Neutrophil (primary cell): ENCODE measurements around the gene SLC35D3.
"Not testable (repeated sequence)": the region's sequence is repeated elsewhere in the genome, so short reads cannot be mapped to it uniquely, and the experiment has no call there.

Source experiments
- H3K27ac ChIP-seq: fragments of 200-600 bp; sonication (generic); 2 replicates; pipeline ENCODE4 v1.5.1; 2016; ENCODE audit warnings: mild to moderate bottlenecking, moderate library complexity
- H3K27me3 ChIP-seq: fragments of 200-600 bp; sonication (generic); 2 replicates; pipeline ENCODE4 v1.6.0; 2016; ENCODE audit warnings: mild to moderate bottlenecking
- H3K36me3 ChIP-seq: fragments of 200-600 bp; sonication (generic); 2 replicates; pipeline ENCODE4 v1.5.1; 2017
- H3K4me1 ChIP-seq, 2 experiments: fragments of 200-600 bp in 1 of 2; sonication (generic) in 1 of 2; 1 replicate in 1 of 2; 2 replicates in 1 of 2; pipeline versions ENCODE4 v1.5.1 to v1.6.1; 2013 to 2016; ENCODE audit warnings: low read depth in 1 of 2, low read length in 1 of 2, mild to moderate bottlenecking in 1 of 2, moderate library complexity in 1 of 2; ENCODE audit not compliant: control insufficient read depth in 1 of 2, insufficient read depth in 1 of 2
- H3K4me3 ChIP-seq, 2 experiments: fragments of 200-600 bp in 1 of 2; sonication (generic) in 1 of 2; 1 replicate in 1 of 2; 2 replicates in 1 of 2; pipeline ENCODE4 v1.5.1; 2013 to 2016; ENCODE audit warnings: low read depth in 1 of 2, low read length in 1 of 2, mild to moderate bottlenecking in 1 of 2, moderate library complexity in 1 of 2
- H3K9me3 ChIP-seq: fragments of 200-600 bp; sonication (generic); 2 replicates; pipeline ENCODE4 v1.5.1; 2016
- CTCF ChIP-seq: fragments of 200-600 bp; sonication (generic); IDR thresholded peaks from 2 replicates; pipeline ENCODE4 v1.5.1; 2016; ENCODE audit warnings: antibody characterized with exemption

SLC35D3 gene

GRCh38 chr6:136969433-136969832, 47.3 kb downstream of the SLC35D3 start:
- Histone ChIP-seq H3K4me1 (no peaks in the 10 kb centered on the region), H3K36me3 (no peaks in the 10 kb centered on the region), H3K9me3 (no peaks in the 10 kb centered on the region), H3K27me3 (peaks cover 58% of the 10 kb centered on the region), H3K4me3 (no peak overlapping the region), H3K27ac (no peak overlapping the region)
- TF ChIP-seq CTCF: no peak

GRCh38 chr6:136969930-136970329, 47.8 kb downstream of the SLC35D3 start:
- no peaks in the 10 kb centered on the region for H3K36me3 ChIP-seq
- no peaks in the 10 kb centered on the region for H3K4me1 ChIP-seq
- no peak overlapping the region for H3K27ac ChIP-seq
- TF ChIP-seq CTCF: no peak
- peaks cover 58% of the 10 kb centered on the region for H3K27me3 ChIP-seq
- no peak overlapping the region for H3K4me3 ChIP-seq
- no peaks in the 10 kb centered on the region for H3K9me3 ChIP-seq

DNA sequence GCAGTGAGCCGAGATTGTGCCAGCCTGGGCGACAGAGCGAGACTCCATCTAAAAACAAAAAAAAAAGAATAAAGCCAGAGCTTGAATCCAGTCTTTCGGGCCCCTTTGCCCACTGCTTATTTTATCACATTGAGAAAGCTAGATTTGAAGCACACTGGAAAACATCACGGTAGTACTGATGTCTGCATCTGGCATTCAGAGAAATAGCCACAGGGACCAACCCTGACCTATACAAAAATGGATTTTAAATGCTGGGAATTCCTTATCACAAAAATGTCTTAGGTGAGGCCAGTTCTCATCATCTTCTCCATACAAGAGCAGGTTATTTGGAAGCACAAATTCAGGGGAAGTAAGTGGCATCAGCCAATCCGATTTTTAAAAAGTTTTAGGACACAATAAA, 49.5 kb downstream of the SLC35D3 start:
- H3K4me3 ChIP-seq: no peak overlapping the region
- H3K9me3 ChIP-seq: no peaks in the 10 kb centered on the region
- no peak overlapping the region for H3K27ac ChIP-seq
- TF ChIP-seq CTCF: no peak
- H3K27me3 ChIP-seq: peaks cover 50% of the 10 kb centered on the region
- no peaks in the 10 kb centered on the region for H3K4me1 ChIP-seq
- no peaks in the 10 kb centered on the region for H3K36me3 ChIP-seq

- not testable (repeated sequence) for H3K27ac ChIP-seq, H3K9me3 ChIP-seq, H3K4me3 ChIP-seq, H3K36me3 ChIP-seq, H3K4me1 ChIP-seq
- peaks cover 47% of the 10 kb centered on the region for H3K27me3 ChIP-seq
Measured at GRCh38 chr6:136973781-136974180, 51.7 kb downstream of the SLC35D3 start.
